GM12891 (cell line): Measurements from ENCODE around the gene SAP130.

Experiments
- PAX5 ChIP-seq: IDR thresholded peaks from 2 replicates; pipeline ENCODE4 v1.6.1; 2011; ENCODE audit warnings: low read length, moderate library complexity, mild to moderate bottlenecking; ENCODE audit not compliant: insufficient read depth, severe bottlenecking
- POLR2A ChIP-seq: IDR thresholded peaks from 2 replicates; pipeline ENCODE4 v1.6.1; 2011; ENCODE audit warnings: low read depth, low read length, control low read depth
- POLR2AphosphoS5 ChIP-seq: IDR thresholded peaks from 2 replicates; pipeline ENCODE4 v1.6.1; 2011; ENCODE audit warnings: low read depth, low read length, control low read depth

GRCh38 chr2:127940641-127941040 is 87.2 kb downstream of the SAP130 start:
- TF ChIP-seq POLR2A (no peak), POLR2AphosphoS5 (no peak), PAX5 (no peak)
